Measurements from ENCODE around the gene IGSF3.

GRCh38 chr1:116570358-116571214, 96.9 kb downstream of the IGSF3 start, which contains the start of gene CD58:
- TF ChIP-seq CTCF (IDR thresholded peaks at IDR 0.05), result peak; percentile 64 to 78 (median 72)
- peak; percentile 88 for TF ChIP-seq POLR2A (IDR thresholded peaks at IDR 0.05)
